Dermis blood vessel endothelial cell (primary cell): ENCODE data around the gene CMC4. TPM values are rescaled to one million over a fixed set of nuclear protein-coding genes. Genes with fewer than 3 reads are reported as not detected.
A peak's percentile ranks its signal among the peaks of the same experiment; 100 is the strongest.

Source experiments
- DNase-seq: peaks from one replicate; pipeline ENCODE4 v3.0.0; 2010
- total RNA-seq: library from RNA; depleted of rRNA; stranded (reverse); fragments of >200 nt; gene quantifications from 2 replicates; pipeline ENCODE4 v1.2.3, GENCODE V29; 2014

Gene CMC4
- 11.7 and 16.3 TPM in 2 replicates for total RNA-seq

GRCh38 chrX:155070975-155071693, at the start of gene CMC4, which contains the start of the genes BRCC3 and MTCP1:
Gene CMC4 (minus strand): TSS chrX:155071136. CDS start chrX:155064023, 7,113 bp downstream.
Gene BRCC3 (plus strand): TSS chrX:155071508. CDS start chrX:155071528, 20 bp downstream.
Gene MTCP1 (minus strand): TSS chrX:155071136. CDS start chrX:155066010, 5,126 bp downstream.
- DNase-seq, result peak; percentile 85

GRCh38 chrX:155115174-155115819, 44.4 kb upstream of the CMC4 start:
- DNase-seq, result no peak

GRCh38 chrX:155113097-155113496, 42.2 kb upstream of the CMC4 start:
- no peak for DNase-seq

GRCh38 chrX:155112171-155112570, 41.2 kb upstream of the CMC4 start:
- no peak for DNase-seq

GRCh38 chrX:155108427-155108826, 37.5 kb upstream of the CMC4 start:
- DNase-seq, result no peak

GRCh38 chrX:155105919-155106318, 35.0 kb upstream of the CMC4 start:
- no peak for DNase-seq

- DNase-seq, result peak; percentile 53
These were observed 23.6 kb upstream of the CMC4 start for GRCh38 chrX:155094468-155095061.

GRCh38 chrX:155086961-155087735, 16.2 kb upstream of the CMC4 start:
- DNase-seq, result no peak

- DNase-seq, result peak; percentile 34
These were observed 15.4 kb upstream of the CMC4 start for GRCh38 chrX:155086202-155086840.

GRCh38 chrX:155071694-155072280, 851 bp upstream of the CMC4 start:
- DNase-seq, result peak; percentile 34

GRCh38 chrX:155070663-155070974, 317 bp downstream of the CMC4 start:
- no peak for DNase-seq

GRCh38 chrX:155070038-155070437, 898 bp downstream of the CMC4 start:
- peak; percentile 14 for DNase-seq

GRCh38 chrX:155069414-155069813, 1.5 kb downstream of the CMC4 start:
- no peak for DNase-seq

GRCh38 chrX:155068165-155068564, 2.8 kb downstream of the CMC4 start:
- peak; percentile 66 for DNase-seq

- DNase-seq, result no peak
These were observed 5.8 kb downstream of the CMC4 start for GRCh38 chrX:155065035-155065734.

GRCh38 chrX:155061760-155062159, 9.2 kb downstream of the CMC4 start:
- DNase-seq, result no peak

GRCh38 chrX:155056877-155057792, 13.8 kb downstream of the CMC4 start:
- DNase-seq, result peak; percentile 87

- DNase-seq, result no peak
These were observed 14.5 kb downstream of the CMC4 start for GRCh38 chrX:155056471-155056870.

- no peak for DNase-seq
These were observed 15.4 kb downstream of the CMC4 start for GRCh38 chrX:155055494-155055893.

- DNase-seq, result no peak
These were observed 16.7 kb downstream of the CMC4 start for GRCh38 chrX:155054255-155054654.
